ENCODE measurements around the gene GABBR2. TPM values are rescaled to one million over a fixed set of nuclear protein-coding genes. Genes with fewer than 3 reads are reported as not detected.
"Not testable (repeated sequence)": the region's sequence is repeated elsewhere in the genome, so short reads cannot be mapped to it uniquely, and the experiment has no call there.

Gene GABBR2
- total RNA-seq, 1 experiment from 2014 or later = 0.76 TPM

- Histone ChIP-seq H3K9me2 (ENCODE audit: insufficient read depth) (no peaks in the 10 kb centered on the region), H3K27me3 (ENCODE audit: insufficient read depth, low read depth) (no peaks in the 10 kb centered on the region), H3K4me3 (no peak overlapping the region), H3K4me2 (peak overlapping the region; percentile 38), H3F3A (ENCODE audit: insufficient read depth, low read depth) (peaks cover 30% of the 10 kb centered on the region), H3K4me1 (replicated peaks; ENCODE audit: insufficient read depth) (peaks cover 41% of the 10 kb centered on the region), H2AFZ (no peak overlapping the region), H3K79me2 (ENCODE audit: low read depth) (peaks cover 17% of the 10 kb centered on the region; the same call in 1 of the 2 replicates), H3K27ac (peak overlapping the region; percentile 94), H3K9me3 (ENCODE audit: insufficient read depth, low read depth) (no peaks in the 10 kb centered on the region), H4K20me1 (ENCODE audit: insufficient read depth) (no peaks in the 10 kb centered on the region), H3K36me3 (ENCODE audit: low read depth) (no peaks in the 10 kb centered on the region)
- DNase-seq = peak; percentile 21 to 60
- TF ChIP-seq EZH2 (IDR thresholded peaks at IDR 0.05; ENCODE audit: low read depth) (no peak), CTCF (conservative IDR thresholded peaks at IDR 0.05) (no peak)
- ChIA-PET CTCF (interaction anchor here (0.6 kb wide), 2 partner anchors 88 to 615 kb away, joined by 3 to 4 read pairs; no protein-coding TSS in a partner anchor), POLR2A (ENCODE audit: unreplicated experiment) (interaction anchor here (0.6 kb wide), 1 partner anchor 92 kb away, joined by 3 read pairs; no protein-coding TSS in a partner anchor)
- BruUV-seq (replicated peaks) = no TSS peak
- intact Hi-C loops (cut with micrococcal nuclease; ENCODE audit: unreplicated experiment) = loop anchor here (1.0 to 5.0 kb wide), 5 partner anchors 103 to 371 kb away; no protein-coding TSS in a partner anchor
Observed at GRCh38 chr9:98687911-98688310, 20.8 kb downstream of the GABBR2 start.

DNA sequence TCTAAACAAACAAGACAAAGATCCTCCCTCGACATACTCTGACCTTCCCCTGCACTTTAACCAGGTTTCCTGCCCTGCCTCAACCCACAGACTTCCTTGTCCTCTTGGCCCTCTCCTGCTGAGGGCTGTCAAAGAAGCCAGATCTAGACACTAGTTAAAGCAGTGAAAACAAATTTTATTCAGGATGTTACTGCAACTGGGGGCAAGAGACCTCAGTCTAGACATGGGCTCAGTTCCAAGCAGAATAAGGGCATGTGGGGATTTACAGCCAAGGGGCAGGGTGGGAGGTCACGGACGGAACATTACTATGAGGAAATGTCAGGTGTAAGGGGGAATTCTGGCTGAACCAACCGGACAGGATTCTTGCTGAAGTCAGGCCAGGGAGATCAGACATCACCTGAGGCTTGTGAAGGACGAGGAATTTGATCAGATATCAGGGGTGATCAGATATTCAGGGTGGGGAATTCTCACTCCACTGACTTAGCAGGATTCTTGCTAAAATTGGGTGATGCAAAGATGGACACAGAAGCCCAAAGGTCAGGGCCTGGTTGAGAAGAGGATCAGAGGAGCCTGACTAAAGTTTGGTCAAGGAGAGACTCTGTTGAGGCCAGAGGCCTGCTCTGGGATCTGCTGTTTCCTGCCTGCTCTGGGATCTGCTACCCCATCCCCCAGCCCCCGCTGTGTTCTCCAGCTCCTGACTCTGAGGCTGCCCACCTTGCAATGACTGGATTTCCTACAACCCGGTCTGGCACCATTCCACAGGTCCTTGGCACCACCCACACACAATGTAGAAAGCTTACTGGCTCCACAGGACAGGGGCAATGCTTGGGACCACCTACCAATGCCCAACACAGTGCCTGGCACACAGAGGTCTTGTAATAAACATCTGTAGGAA is 21.5 kb downstream of the GABBR2 start:
- no peak overlapping the region for H3K4me3 ChIP-seq
- H3F3A ChIP-seq (ENCODE audit: insufficient read depth, low read depth) = peaks cover 30% of the 10 kb centered on the region
- H4K20me1 ChIP-seq (ENCODE audit: insufficient read depth) = no peaks in the 10 kb centered on the region
- intact Hi-C loops (cut with micrococcal nuclease; ENCODE audit: unreplicated experiment) = loop anchor here (1.0 to 5.0 kb wide), 5 partner anchors 104 to 370 kb away; no protein-coding TSS in a partner anchor
- H3K79me2 ChIP-seq (ENCODE audit: low read depth) = peaks cover 17% of the 10 kb centered on the region; the same call in 1 of the 2 replicates
- H3K36me3 ChIP-seq (ENCODE audit: low read depth) = no peaks in the 10 kb centered on the region
- peak overlapping the region; percentile 94 for H3K27ac ChIP-seq
- ChIA-PET POLR2A (ENCODE audit: unreplicated experiment) (interaction anchor here (0.6 to 0.7 kb wide), 3 partner anchors 91 to 432 kb away, joined by 3 to 9 read pairs (median 4); partner anchors contain the start of gene TBC1D2), CTCF (no interaction called here)
- peaks cover 41% of the 10 kb centered on the region for H3K4me1 ChIP-seq (replicated peaks; ENCODE audit: insufficient read depth)
- no peaks in the 10 kb centered on the region for H3K27me3 ChIP-seq (ENCODE audit: insufficient read depth, low read depth)
- H2AFZ ChIP-seq = no peak overlapping the region; the same call in 1 of the 2 replicates
- peak; percentile 87 to 95 for DNase-seq
- no TSS peak for BruUV-seq (replicated peaks)
- H3K4me2 ChIP-seq = peak overlapping the region; percentile 38
- no peaks in the 10 kb centered on the region for H3K9me2 ChIP-seq (ENCODE audit: insufficient read depth)
- no peak for TF ChIP-seq EZH2 (IDR thresholded peaks at IDR 0.05; ENCODE audit: low read depth)
- no peaks in the 10 kb centered on the region for H3K9me3 ChIP-seq (ENCODE audit: insufficient read depth, low read depth)

- DNase-seq; H3K27me3 ChIP-seq (ENCODE audit: insufficient read depth, low read depth); H3K27ac ChIP-seq; CTCF ChIA-PET; POLR2A ChIA-PET (ENCODE audit: unreplicated experiment); BruUV-seq (replicated peaks); H3K4me3 ChIP-seq; H3K36me3 ChIP-seq (ENCODE audit: low read depth); H3K79me2 ChIP-seq (ENCODE audit: low read depth); H2AFZ ChIP-seq; H4K20me1 ChIP-seq (ENCODE audit: insufficient read depth); H3K9me3 ChIP-seq (ENCODE audit: insufficient read depth, low read depth); H3K9me2 ChIP-seq (ENCODE audit: insufficient read depth); H3K4me2 ChIP-seq: not testable (repeated sequence)
- Histone ChIP-seq H3K4me1 (replicated peaks; ENCODE audit: insufficient read depth) (peaks cover 41% of the 10 kb centered on the region), H3F3A (ENCODE audit: insufficient read depth, low read depth) (peaks cover 30% of the 10 kb centered on the region)
- intact Hi-C loops (cut with micrococcal nuclease; ENCODE audit: unreplicated experiment) = loop anchor here (5.0 kb wide), 2 partner anchors 133 to 368 kb away; no protein-coding TSS in a partner anchor
Observed at GRCh38 chr9:98684816-98685215, 23.9 kb downstream of the GABBR2 start.

DNA sequence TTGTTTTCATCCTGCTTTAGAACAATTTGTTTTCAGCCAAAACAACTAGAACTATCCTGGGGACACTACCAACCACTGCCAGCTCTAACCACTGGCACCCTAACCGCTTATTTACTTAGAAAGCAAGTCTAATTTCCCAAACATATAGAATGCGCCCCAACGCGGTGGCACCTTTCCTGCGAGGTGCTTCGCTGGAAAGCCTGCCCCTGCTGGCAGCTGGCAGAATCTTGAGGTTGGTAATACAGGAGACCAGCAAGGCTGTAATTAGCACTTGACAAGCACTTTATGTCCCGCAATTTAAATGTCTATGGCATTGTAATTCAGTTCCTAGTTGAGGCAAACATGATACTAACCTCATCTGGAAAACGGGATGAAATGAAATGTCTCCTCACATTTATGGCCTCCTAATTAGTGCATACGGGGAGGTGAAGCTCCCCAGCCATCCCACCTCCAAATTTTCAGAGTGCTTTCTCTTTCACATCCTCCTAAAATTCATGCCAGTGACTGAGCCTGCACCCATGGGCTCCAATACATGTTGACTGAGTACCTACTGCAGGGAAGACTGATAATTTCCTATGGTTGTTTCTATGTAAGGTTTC is 30.4 kb downstream of the GABBR2 start:
- Histone ChIP-seq H4K20me1 (ENCODE audit: insufficient read depth) (no peaks in the 10 kb centered on the region), H3K4me3 (no peak overlapping the region), H3K27ac (no peak overlapping the region), H3K4me2 (no peak overlapping the region), H3K36me3 (ENCODE audit: low read depth) (no peaks in the 10 kb centered on the region), H3K9me3 (ENCODE audit: insufficient read depth, low read depth) (no peaks in the 10 kb centered on the region; the same call in none of the 2 replicates), H3K4me1 (replicated peaks; ENCODE audit: insufficient read depth) (no peaks in the 10 kb centered on the region), H2AFZ (no peak overlapping the region), H3F3A (ENCODE audit: insufficient read depth, low read depth) (no peaks in the 10 kb centered on the region), H3K79me2 (ENCODE audit: low read depth) (no peaks in the 10 kb centered on the region), H3K27me3 (ENCODE audit: insufficient read depth, low read depth) (no peaks in the 10 kb centered on the region), H3K9me2 (ENCODE audit: insufficient read depth) (no peaks in the 10 kb centered on the region)
- CTCF ChIA-PET = no interaction called here
- no TSS peak for BruUV-seq (replicated peaks)
- POLR2A ChIA-PET (ENCODE audit: unreplicated experiment) = no interaction called here
- intact Hi-C loops (cut with micrococcal nuclease; ENCODE audit: unreplicated experiment) = no loop called here
- TF ChIP-seq EZH2 (IDR thresholded peaks at IDR 0.05; ENCODE audit: low read depth) (no peak), CTCF (conservative IDR thresholded peaks at IDR 0.05) (0 out of 2 replicates have a peak, but pooled peaks have one; percentile 27)
- DNase-seq = no peak
